ENCODE measurements around the gene ZBP1.

Gene ZBP1

DNA sequence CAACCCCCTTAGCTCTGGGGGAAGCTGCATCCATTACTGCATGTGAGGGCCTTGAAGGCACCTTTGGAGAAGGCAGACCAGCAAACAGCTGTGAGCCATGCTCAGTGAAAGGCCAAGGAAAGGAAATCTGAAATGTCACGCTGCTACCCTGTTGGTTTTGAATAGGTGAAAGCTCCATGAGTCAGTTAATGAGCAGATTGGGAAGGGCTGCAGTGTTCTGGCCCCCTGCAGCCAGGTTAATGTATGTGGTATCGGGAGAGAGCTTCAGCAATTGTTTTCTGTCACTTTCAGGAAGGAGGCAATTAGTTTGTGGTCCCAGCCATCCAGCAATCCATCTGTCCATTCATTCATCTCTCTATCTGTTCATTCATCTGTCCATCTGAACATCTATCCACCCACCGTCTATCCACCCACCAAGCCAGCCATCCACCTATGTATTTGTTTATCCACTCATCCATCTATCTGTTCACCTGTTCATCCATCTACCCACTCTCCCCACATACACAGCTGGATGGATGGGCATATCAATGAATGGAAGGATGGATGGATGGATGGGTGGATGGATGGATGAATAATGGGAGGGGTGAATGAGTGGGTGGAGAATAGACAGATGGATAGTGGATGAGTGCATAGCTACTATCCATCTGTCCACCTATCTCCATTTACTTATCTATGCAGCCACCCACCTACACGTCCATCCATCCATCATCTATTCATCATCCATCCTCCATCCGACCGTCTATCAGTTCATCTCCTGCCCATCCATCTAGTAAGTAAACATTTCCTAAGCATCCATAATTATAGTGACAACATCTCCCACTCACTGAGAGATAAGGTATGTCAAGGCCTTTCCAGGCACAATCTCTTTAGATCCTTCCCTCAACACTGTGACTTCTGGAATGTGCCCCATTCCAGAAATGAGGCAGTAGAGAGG is 43.3 kb downstream of the ZBP1 start:
- Histone ChIP-seq H3K4me1 (ENCODE audit: control insufficient read depth, low read length) (no peaks in the 10 kb centered on the region), H3F3A (ENCODE audit: control insufficient read depth, insufficient read depth) (no peaks in the 10 kb centered on the region), H3K36me3 (ENCODE audit: control insufficient read depth, low read length) (no peaks in the 10 kb centered on the region), H3K27me3 (ENCODE audit: control insufficient read depth, low read length) (peaks cover 71% of the 10 kb centered on the region), H3K4me2 (ENCODE audit: low read length) (no peak overlapping the region), H3K27ac (ENCODE audit: low read depth, low read length) (no peak overlapping the region), H3K79me2 (ENCODE audit: control insufficient read depth, low read length) (no peaks in the 10 kb centered on the region), H3K9me2 (replicated peaks; ENCODE audit: control insufficient read depth, low read length) (no peaks in the 10 kb centered on the region), H3K9me3 (ENCODE audit: control insufficient read depth, insufficient read depth, low read length) (no peaks in the 10 kb centered on the region), H4K20me1 (ENCODE audit: control insufficient read depth, insufficient read depth, low read depth, low read length) (peaks cover 3% of the 10 kb centered on the region; the same call in 1 of the 2 replicates), H3K4me3 (ENCODE audit: low read length) (no peak overlapping the region)
- TF ChIP-seq, protein P1, sequence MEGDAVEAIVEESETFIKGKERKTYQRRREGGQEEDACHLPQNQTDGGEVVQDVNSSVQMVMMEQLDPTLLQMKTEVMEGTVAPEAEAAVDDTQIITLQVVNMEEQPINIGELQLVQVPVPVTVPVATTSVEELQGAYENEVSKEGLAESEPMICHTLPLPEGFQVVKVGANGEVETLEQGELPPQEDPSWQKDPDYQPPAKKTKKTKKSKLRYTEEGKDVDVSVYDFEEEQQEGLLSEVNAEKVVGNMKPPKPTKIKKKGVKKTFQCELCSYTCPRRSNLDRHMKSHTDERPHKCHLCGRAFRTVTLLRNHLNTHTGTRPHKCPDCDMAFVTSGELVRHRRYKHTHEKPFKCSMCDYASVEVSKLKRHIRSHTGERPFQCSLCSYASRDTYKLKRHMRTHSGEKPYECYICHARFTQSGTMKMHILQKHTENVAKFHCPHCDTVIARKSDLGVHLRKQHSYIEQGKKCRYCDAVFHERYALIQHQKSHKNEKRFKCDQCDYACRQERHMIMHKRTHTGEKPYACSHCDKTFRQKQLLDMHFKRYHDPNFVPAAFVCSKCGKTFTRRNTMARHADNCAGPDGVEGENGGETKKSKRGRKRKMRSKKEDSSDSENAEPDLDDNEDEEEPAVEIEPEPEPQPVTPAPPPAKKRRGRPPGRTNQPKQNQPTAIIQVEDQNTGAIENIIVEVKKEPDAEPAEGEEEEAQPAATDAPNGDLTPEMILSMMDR (IDR thresholded peaks at IDR 0.05; ENCODE audit: low read depth, low read length, poor library complexity, severe bottlenecking), result no peak
- TF ChIP-seq EZH2phosphoT487 (IDR thresholded peaks at IDR 0.05; ENCODE audit: borderline replicate concordance, low read length), result no peak

DNA sequence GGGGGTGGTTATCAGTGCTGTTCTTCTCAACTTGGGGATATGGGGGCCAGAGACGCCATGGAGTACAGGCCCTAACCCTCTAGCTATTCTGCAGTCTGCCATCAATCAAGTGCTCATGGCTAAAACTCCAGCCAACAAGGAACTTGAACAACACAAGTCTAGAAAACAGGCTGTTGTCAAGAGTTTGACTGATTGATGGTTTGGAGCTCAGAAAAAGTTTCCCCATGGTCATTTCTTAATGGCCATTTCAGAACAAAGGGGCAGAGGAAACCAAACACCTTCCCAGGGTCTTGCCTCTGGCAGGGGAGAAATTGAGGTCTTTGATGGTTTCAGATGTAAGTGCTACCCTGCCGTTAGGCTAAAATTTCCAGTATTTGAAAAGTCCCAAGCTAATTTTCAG is 44.2 kb downstream of the ZBP1 start:
- no peak overlapping the region for H3K27ac ChIP-seq (ENCODE audit: low read depth, low read length)
- H4K20me1 ChIP-seq (ENCODE audit: control insufficient read depth, insufficient read depth, low read depth, low read length), result peaks cover 3% of the 10 kb centered on the region; the same call in 1 of the 2 replicates
- no peak overlapping the region for H3K4me2 ChIP-seq (ENCODE audit: low read length)
- H3K4me1 ChIP-seq (ENCODE audit: control insufficient read depth, low read length), result no peaks in the 10 kb centered on the region
- TF ChIP-seq, protein P1 (IDR thresholded peaks at IDR 0.05; ENCODE audit: low read depth, low read length, poor library complexity, severe bottlenecking), result no peak
- TF ChIP-seq EZH2phosphoT487 (IDR thresholded peaks at IDR 0.05; ENCODE audit: borderline replicate concordance, low read length), result no peak
- no peaks in the 10 kb centered on the region for H3K9me3 ChIP-seq (ENCODE audit: control insufficient read depth, insufficient read depth, low read length)
- H3K9me2 ChIP-seq (replicated peaks; ENCODE audit: control insufficient read depth, low read length), result no peaks in the 10 kb centered on the region
- H3K27me3 ChIP-seq (ENCODE audit: control insufficient read depth, low read length), result peaks cover 65% of the 10 kb centered on the region
- no peaks in the 10 kb centered on the region for H3F3A ChIP-seq (ENCODE audit: control insufficient read depth, insufficient read depth)
- no peak overlapping the region for H3K4me3 ChIP-seq (ENCODE audit: low read length)
- no peaks in the 10 kb centered on the region for H3K36me3 ChIP-seq (ENCODE audit: control insufficient read depth, low read length)
- H3K79me2 ChIP-seq (ENCODE audit: control insufficient read depth, low read length), result no peaks in the 10 kb centered on the region

DNA sequence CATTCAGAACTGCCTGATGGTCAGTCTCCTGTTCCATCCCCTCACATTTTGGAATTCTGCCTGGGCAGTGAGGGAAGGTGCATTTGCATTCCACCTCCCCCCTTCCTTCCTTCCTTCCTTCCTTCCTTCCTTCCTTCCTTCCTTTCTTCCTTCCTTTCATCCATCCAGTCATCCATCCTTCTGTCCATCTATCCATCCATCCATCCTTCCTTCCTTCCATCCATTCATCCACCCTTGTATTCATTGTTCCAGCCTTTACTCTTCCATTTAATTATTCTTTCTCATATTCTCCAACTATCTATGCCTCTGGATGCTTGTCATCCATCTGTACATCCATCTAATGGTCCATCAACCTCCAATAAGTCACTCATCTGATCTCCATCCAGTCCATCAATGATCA is 45.3 kb downstream of the ZBP1 start:
- H3K9me3 ChIP-seq (ENCODE audit: control insufficient read depth, insufficient read depth, low read length), result no peaks in the 10 kb centered on the region
- H4K20me1 ChIP-seq (ENCODE audit: control insufficient read depth, insufficient read depth, low read depth, low read length), result peaks cover 3% of the 10 kb centered on the region; the same call in 1 of the 2 replicates
- no peak overlapping the region for H3K4me2 ChIP-seq (ENCODE audit: low read length)
- H3K36me3 ChIP-seq (ENCODE audit: control insufficient read depth, low read length), result no peaks in the 10 kb centered on the region
- H3K9me2 ChIP-seq (replicated peaks; ENCODE audit: control insufficient read depth, low read length), result no peaks in the 10 kb centered on the region
- H3F3A ChIP-seq (ENCODE audit: control insufficient read depth, insufficient read depth), result no peaks in the 10 kb centered on the region
- TF ChIP-seq, protein P1 (IDR thresholded peaks at IDR 0.05; ENCODE audit: low read depth, low read length, poor library complexity, severe bottlenecking), result no peak
- TF ChIP-seq EZH2phosphoT487 (IDR thresholded peaks at IDR 0.05; ENCODE audit: borderline replicate concordance, low read length), result no peak
- H3K4me1 ChIP-seq (ENCODE audit: control insufficient read depth, low read length), result no peaks in the 10 kb centered on the region
- peaks cover 58% of the 10 kb centered on the region for H3K27me3 ChIP-seq (ENCODE audit: control insufficient read depth, low read length)
- H3K4me3 ChIP-seq (ENCODE audit: low read length), result no peak overlapping the region
- no peak overlapping the region for H3K27ac ChIP-seq (ENCODE audit: low read depth, low read length)
- no peaks in the 10 kb centered on the region for H3K79me2 ChIP-seq (ENCODE audit: control insufficient read depth, low read length)
